NCI-H2196 treated with DMSO at 0.1 percent for 48 hours (cell line): ENCODE results near the gene PARVB.
"Not testable (repeated sequence)": the region's sequence is repeated elsewhere in the genome, so short reads cannot be mapped to it uniquely, and the experiment has no call there.

ENCODE experiments used
- DNase-seq: peaks from one replicate; lab custom pipeline; 2025; ENCODE audit not compliant: unreplicated experiment; lab: John Stamatoyannopoulos, UW

The PARVB gene

DNA sequence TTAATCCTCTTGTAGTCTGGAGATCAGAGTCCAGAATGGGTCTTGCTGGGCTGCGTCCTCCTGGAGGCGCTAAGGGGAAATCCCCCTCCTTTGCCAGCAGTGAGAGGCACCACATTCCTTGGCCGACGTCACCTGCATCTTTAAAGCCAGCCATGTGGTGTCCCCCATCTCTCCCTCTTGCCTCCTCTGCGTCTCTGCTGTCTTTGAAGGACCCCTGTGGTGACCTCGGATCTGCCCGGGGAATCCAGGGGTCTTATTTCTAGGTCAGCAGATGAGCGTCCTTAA is 27.2 kb upstream of the PARVB start:
- no peak for DNase-seq

GRCh38 chr22:43998679-43999264 is 25.3 kb upstream of the PARVB start:
- no peak for DNase-seq

- DNase-seq, result no peak
These were observed 24.7 kb upstream of the PARVB start for GRCh38 chr22:43999378-43999777.

DNA sequence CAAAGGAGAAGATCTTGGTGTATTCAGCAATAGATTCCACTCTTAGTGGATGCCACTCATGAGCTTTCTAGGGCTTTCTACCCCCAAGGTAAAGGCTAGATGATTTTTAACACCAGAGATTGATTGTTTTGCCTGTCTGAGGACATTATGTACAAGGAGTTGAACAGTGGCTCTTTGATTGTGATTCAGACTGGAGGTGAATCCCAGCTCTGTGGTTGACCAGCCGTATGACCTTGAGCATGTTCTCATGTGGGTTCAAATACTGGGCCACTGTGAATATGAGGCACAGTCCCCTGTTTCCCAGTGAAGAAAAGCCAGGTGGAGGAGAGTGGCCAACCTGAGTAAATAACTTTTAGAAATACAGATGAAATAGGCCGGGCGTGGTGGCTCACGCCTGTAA is 24.0 kb upstream of the PARVB start:
- no peak for DNase-seq

GRCh38 chr22:44001521-44001920 is 22.6 kb upstream of the PARVB start:
- no peak for DNase-seq

- no peak for DNase-seq
These were observed 21.8 kb upstream of the PARVB start for GRCh38 chr22:44002324-44002723.

- no peak for DNase-seq
These were observed 21.1 kb upstream of the PARVB start for GRCh38 chr22:44002997-44003396.

- no peak for DNase-seq
These were observed 20.5 kb upstream of the PARVB start for GRCh38 chr22:44003405-44004103.

- DNase-seq, result no peak
These were observed 20.0 kb upstream of the PARVB start for GRCh38 chr22:44004104-44004460.

GRCh38 chr22:44005524-44005923 is 18.6 kb upstream of the PARVB start:
- no peak for DNase-seq

DNA sequence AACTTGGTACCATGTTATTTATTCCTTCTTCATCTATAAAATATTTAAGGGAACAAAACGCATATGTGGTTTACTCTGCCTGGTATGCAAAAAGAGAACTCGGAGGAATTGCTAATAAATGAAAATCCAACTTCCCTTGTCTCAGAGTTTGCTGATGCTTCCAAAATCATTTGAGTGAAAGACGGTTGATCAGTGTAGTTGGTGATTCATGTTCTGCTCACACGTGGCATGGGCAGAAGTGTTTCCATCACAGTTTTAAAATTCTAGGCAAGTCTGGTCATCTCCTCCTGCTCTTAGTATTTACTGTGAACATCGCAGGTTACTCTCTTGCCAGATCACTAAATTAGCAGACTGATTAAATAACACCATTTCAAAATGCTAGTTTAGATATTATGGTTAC is 11.9 kb upstream of the PARVB start:
- no peak for DNase-seq

- DNase-seq, result no peak
These were observed 11.5 kb upstream of the PARVB start for GRCh38 chr22:44012591-44012990.

- DNase-seq, result no peak
These were observed 9.9 kb upstream of the PARVB start for GRCh38 chr22:44014241-44014640.

DNA sequence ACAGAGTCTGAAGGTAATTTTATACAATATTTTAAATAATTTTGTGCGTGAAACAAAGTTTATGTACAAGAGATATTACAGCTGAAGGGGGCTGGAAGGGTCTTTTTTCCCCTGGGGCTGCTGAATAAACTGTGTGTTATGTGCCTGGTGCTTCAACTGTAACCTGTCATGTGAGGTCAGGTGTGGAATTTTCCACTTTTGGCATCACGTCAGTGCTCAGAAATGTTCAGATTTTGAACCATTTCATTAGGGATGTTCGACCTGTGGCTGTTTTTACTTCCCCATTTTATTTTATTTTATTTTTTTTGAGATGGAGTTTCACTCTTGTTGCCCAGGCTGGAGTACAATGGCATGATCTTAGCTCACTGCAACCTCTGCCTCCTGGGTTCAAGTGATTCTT is 7.5 kb upstream of the PARVB start:
- DNase-seq, result not testable (repeated sequence)

DNA sequence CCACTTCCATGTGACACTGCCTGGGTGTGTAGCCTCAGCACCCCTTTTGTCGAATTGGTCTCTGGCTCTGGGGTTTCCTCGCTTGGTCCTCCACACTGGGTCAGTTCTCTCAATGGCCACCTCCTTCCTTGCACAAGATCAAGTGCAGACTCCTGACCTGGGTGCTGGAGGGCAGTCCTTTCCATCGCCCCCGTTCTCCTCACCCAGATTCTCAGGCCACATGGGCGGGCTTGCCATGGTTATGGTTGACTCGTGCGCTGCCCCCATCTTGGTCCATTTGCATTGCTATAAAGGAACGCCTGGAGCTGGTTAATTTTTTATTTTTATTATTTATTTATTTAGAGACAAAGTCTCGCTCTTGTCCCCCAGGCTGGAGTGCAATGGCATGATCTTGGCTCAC is 5.5 kb upstream of the PARVB start:
- DNase-seq, result no peak

- DNase-seq, result no peak
These were observed 4.7 kb upstream of the PARVB start for GRCh38 chr22:44019416-44019815.

GRCh38 chr22:44019846-44020245 is 4.3 kb upstream of the PARVB start:
- no peak for DNase-seq

DNA sequence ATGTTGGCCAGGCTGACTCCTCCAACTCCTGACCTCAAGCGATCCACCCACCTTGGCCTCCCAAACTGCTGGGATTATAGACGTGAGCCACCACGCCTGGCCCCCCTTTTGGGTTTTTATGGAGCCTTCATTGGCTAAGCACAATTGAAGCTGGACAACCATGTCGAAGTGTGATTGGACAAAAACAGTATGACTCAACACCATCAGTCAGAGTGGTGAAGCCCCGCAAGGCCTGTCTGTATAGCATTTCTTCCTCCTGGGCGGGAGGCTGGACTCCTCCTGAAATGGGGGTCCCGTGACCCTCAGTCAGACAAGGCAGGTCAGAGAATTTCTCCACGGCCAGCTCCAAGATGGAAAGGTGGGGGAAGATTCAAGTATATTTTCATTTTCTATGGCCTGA is 3.1 kb upstream of the PARVB start:
- DNase-seq, result no peak

DNA sequence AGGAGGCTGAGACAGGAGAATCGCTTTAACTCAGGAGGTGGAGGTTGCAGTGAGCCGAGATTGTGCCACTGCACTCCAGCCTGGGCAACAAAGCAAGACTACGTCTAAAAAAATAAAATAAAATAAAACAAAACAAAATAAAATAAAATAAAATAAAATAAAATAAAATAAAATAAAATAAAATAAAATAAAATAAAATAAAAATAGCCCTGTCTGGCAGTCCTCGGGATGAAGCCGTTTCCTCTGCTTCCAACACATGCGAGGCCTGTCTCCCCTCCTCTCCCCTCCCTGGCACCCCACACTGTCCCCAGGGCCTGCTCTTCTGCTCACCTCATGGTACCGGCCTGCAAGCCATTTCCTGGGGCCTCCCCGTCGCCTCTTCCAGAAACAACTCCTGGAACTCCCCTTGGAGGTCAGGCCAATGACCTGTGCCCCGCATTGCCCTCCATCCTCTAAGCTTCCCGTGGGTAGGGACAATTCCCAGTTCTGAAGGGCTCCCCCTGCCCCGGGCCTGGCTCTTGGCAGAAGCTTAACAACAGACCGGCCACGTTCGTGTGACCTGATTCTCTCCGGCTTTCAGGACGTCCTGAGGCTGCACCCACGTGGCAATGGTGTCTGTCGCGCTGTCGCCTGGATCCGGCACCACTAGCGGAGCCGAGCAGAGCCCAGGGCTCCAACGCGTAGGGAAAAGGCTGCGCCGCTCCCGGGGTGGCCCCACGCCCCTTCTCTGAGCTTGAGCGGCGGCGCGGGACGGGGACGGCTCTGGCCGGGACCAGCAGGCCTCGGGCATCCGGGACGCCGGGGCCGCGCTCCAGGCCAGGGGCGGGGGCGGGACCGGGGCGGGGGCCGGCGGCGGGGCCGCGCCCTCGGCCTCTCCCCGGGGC is 456 bp upstream of the PARVB start:
- DNase-seq, result no peak

DNA sequence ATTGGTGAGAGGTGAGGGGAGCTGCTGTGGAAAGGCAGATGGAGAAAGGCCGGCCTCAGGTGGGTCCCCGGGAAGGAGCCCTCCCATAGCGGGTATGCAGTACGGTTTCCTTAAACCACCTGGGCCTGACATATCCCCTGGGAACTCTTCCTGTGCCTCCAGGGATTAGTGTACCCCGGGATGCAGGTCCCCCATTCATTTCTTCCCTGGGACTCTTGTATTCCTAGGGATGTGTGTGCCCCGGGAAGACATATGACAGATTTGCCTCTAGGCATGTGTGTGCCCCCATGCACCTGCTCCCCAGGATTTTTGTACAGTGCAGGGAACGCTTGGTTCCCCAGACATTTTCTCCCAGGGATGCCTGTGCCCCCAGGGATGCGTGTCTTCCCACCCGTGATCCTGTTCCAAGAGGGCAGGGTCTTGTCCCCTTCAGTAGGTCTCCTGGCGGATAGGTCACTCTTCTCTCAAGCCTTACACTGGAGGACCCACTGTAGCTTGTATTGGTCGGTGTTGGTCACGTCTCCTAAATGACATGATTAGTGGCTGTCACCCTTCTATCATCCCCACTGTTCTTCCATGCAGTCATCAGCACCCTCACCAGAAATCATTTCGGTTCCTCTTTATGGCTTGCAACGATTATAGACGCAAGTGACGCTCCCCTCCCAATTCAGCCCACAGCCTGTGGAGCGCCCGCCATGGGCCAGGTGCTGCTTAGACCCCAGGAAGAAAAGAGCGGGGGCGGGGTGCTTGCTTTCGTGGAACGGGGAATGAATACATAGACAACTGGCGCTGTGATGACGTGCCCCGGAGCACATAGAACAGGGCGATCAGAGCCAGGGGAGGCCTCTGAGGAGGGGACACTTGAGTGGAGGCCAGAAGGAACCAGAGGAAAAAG is 1.3 kb downstream of the PARVB start:
- DNase-seq, result no peak

DNA sequence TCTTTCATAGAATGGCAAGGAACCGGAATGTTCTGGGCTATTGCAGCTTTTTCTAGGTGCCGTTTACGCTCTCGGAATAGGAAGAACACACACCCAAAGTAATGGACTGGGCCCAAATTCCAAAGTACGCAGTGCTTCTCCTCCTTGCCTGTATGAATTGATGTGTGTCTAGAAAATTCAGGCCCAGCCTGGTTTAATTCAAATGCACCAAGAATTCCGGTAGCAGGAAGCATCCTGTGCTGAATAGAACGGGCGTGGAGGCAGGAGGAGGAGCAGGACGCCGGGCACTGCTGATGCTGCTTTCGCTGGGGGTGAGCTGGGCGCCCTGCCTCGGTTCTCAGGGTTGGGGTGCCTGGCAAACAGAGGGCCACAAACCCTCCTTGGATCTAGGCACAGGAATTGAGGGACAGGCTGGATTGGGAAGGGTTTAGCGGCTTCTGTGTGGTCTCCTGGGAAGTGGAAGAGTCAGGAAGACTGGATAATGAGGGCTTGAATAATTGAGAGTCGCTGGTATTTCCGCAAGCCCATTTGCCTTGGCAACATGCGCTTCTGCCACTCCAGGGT is 2.0 kb downstream of the PARVB start:
- DNase-seq, result no peak
